ENCODE data around the gene ZNF775.

ZNF775 gene

GRCh38 chr7:150369748-150370501, 9.2 kb upstream of the ZNF775 start:
- DNase-seq: no peak

- no peak for DNase-seq
Observed at GRCh38 chr7:150370612-150371071, 8.5 kb upstream of the ZNF775 start.

GRCh38 chr7:150371131-150371995, 7.8 kb upstream of the ZNF775 start:
- no peak for DNase-seq

GRCh38 chr7:150371996-150372270, 7.2 kb upstream of the ZNF775 start:
- no peak for DNase-seq

GRCh38 chr7:150372271-150373048, 6.7 kb upstream of the ZNF775 start:
- DNase-seq: no peak

- DNase-seq: no peak
Observed at GRCh38 chr7:150373049-150373801, 5.9 kb upstream of the ZNF775 start.

GRCh38 chr7:150374026-150374425, 5.1 kb upstream of the ZNF775 start:
- DNase-seq: no peak

- DNase-seq: no peak
Observed at GRCh38 chr7:150374472-150374871, 4.7 kb upstream of the ZNF775 start.

GRCh38 chr7:150375662-150376521, 3.2 kb upstream of the ZNF775 start:
- no peak for DNase-seq

GRCh38 chr7:150376560-150376959, 2.6 kb upstream of the ZNF775 start:
- DNase-seq: no peak

- no peak for DNase-seq
Observed at GRCh38 chr7:150377196-150377595, 1.9 kb upstream of the ZNF775 start.

- DNase-seq: no peak
Observed at GRCh38 chr7:150377635-150378034, 1.5 kb upstream of the ZNF775 start.

GRCh38 chr7:150378115-150378852, 846 bp upstream of the ZNF775 start:
- peak; percentile 35 for DNase-seq

- DNase-seq: no peak
Observed at GRCh38 chr7:150379441-150380379, 580 bp downstream of the ZNF775 start.

- DNase-seq: no peak
Observed at GRCh38 chr7:150380463-150380862, 1.3 kb downstream of the ZNF775 start.

GRCh38 chr7:150381096-150381495, 2.0 kb downstream of the ZNF775 start:
- DNase-seq: no peak

- DNase-seq: no peak
Observed at GRCh38 chr7:150381785-150382122, 2.6 kb downstream of the ZNF775 start.

- no peak for DNase-seq
Observed at GRCh38 chr7:150382123-150382843, 3.2 kb downstream of the ZNF775 start.

- no peak for DNase-seq
Observed at GRCh38 chr7:150382844-150383225, 3.7 kb downstream of the ZNF775 start.
